Activated naive CD8-positive, alpha-beta T cell treated with anti-CD3 and anti-CD28 coated beads, Interleukin-2, amount 50 U/mL, for 24 hours (primary cell): ENCODE results near the gene EBF3.

Source experiments
- ATAC-seq: fragments of 150-1000 bp; cut with Tn5 transposase; one replicate; pipeline ENCODE4 v1.10.0; 2021
- DNase-seq: peaks from one replicate; pipeline ENCODE4 v3.0.0; 2021
- H3K27ac Mint-ChIP-seq: one replicate; pipeline ENCODE4 v1.8.0; 2021; ENCODE audit warnings: mild to moderate bottlenecking, mixed read lengths
- H3K27me3 Mint-ChIP-seq: one replicate; pipeline ENCODE4 v1.8.0; 2021; ENCODE audit warnings: mixed read lengths
- H3K36me3 Mint-ChIP-seq: one replicate; pipeline ENCODE4 v1.8.0; 2021; ENCODE audit warnings: low read depth, mixed read lengths
- H3K4me1 Mint-ChIP-seq: one replicate; pipeline ENCODE4 v1.8.0; 2021; ENCODE audit warnings: mixed read lengths
- H3K4me3 Mint-ChIP-seq: one replicate; pipeline ENCODE4 v1.8.0; 2021; ENCODE audit warnings: mild to moderate bottlenecking, moderate library complexity, mixed read lengths
- H3K9me3 Mint-ChIP-seq: one replicate; pipeline ENCODE4 v1.8.0; 2021; ENCODE audit warnings: mixed read lengths

The EBF3 gene

GRCh38 chr10:129846991-129847391 is 117.1 kb downstream of the EBF3 start:
- no peak for DNase-seq
- Mint-ChIP-seq H3K27ac (no peak overlapping the region), H3K4me3 (no peak overlapping the region), H3K4me1 (no peaks in the 10 kb centered on the region), H3K9me3 (no peaks in the 10 kb centered on the region), H3K36me3 (no peaks in the 10 kb centered on the region), H3K27me3 (peaks cover 2% of the 10 kb centered on the region)
- ATAC-seq: no peak

GRCh38 chr10:129845111-129845753 is 118.8 kb downstream of the EBF3 start:
- DNase-seq: no peak
- Mint-ChIP-seq H3K4me1 (no peaks in the 10 kb centered on the region), H3K9me3 (no peaks in the 10 kb centered on the region), H3K4me3 (no peak overlapping the region), H3K36me3 (no peaks in the 10 kb centered on the region), H3K27ac (no peak overlapping the region), H3K27me3 (peaks cover 2% of the 10 kb centered on the region)
- ATAC-seq: no peak

GRCh38 chr10:129844216-129844766 is 119.8 kb downstream of the EBF3 start:
- no peak for ATAC-seq
- H3K27me3 Mint-ChIP-seq: peaks cover 2% of the 10 kb centered on the region
- no peak overlapping the region for H3K4me3 Mint-ChIP-seq

GRCh38 chr10:129843702-129844101 is 120.4 kb downstream of the EBF3 start:
- Mint-ChIP-seq H3K4me1 (no peaks in the 10 kb centered on the region), H3K4me3 (no peak overlapping the region), H3K27me3 (peaks cover 2% of the 10 kb centered on the region), H3K9me3 (no peaks in the 10 kb centered on the region), H3K27ac (no peak overlapping the region), H3K36me3 (no peaks in the 10 kb centered on the region)
- DNase-seq (no peak), ATAC-seq (no peak)

More at GRCh38 chr10:129844216-129844766, 119.8 kb downstream of the EBF3 start:
- Mint-ChIP-seq H3K27ac (no peak overlapping the region), H3K4me1 (no peaks in the 10 kb centered on the region), H3K9me3 (no peaks in the 10 kb centered on the region), H3K36me3 (no peaks in the 10 kb centered on the region)
- DNase-seq: no peak

- DNase-seq (no peak), ATAC-seq (no peak)
- H3K27ac Mint-ChIP-seq: no peak overlapping the region
- H3K27me3 Mint-ChIP-seq: peaks cover 2% of the 10 kb centered on the region
- no peaks in the 10 kb centered on the region for H3K9me3 Mint-ChIP-seq
- H3K4me3 Mint-ChIP-seq: no peak overlapping the region
- no peaks in the 10 kb centered on the region for H3K36me3 Mint-ChIP-seq
- H3K4me1 Mint-ChIP-seq: no peaks in the 10 kb centered on the region
These were observed 120.9 kb downstream of the EBF3 start for GRCh38 chr10:129843131-129843541.

GRCh38 chr10:129842031-129842430 is 122.0 kb downstream of the EBF3 start:
- Mint-ChIP-seq H3K4me1 (no peaks in the 10 kb centered on the region), H3K9me3 (no peaks in the 10 kb centered on the region), H3K36me3 (no peaks in the 10 kb centered on the region), H3K27ac (no peak overlapping the region), H3K4me3 (no peak overlapping the region), H3K27me3 (peaks cover 2% of the 10 kb centered on the region)
- ATAC-seq: no peak
- no peak for DNase-seq

- H3K27me3 Mint-ChIP-seq: peaks cover 2% of the 10 kb centered on the region
- H3K9me3 Mint-ChIP-seq: no peaks in the 10 kb centered on the region
- H3K4me1 Mint-ChIP-seq: no peaks in the 10 kb centered on the region
- DNase-seq (no peak), ATAC-seq (no peak)
- H3K4me3 Mint-ChIP-seq: no peak overlapping the region
- no peak overlapping the region for H3K27ac Mint-ChIP-seq
- H3K36me3 Mint-ChIP-seq: no peaks in the 10 kb centered on the region
These were observed 122.5 kb downstream of the EBF3 start for GRCh38 chr10:129841590-129841989.

GRCh38 chr10:129841071-129841470 is 123.0 kb downstream of the EBF3 start:
- Mint-ChIP-seq H3K9me3 (no peaks in the 10 kb centered on the region), H3K27ac (no peak overlapping the region)
- DNase-seq: no peak

GRCh38 chr10:129840196-129840590 is 123.9 kb downstream of the EBF3 start:
- Mint-ChIP-seq H3K4me3 (no peak overlapping the region), H3K27me3 (no peaks in the 10 kb centered on the region), H3K9me3 (no peaks in the 10 kb centered on the region), H3K27ac (no peak overlapping the region), H3K4me1 (no peaks in the 10 kb centered on the region), H3K36me3 (no peaks in the 10 kb centered on the region)
- ATAC-seq (no peak), DNase-seq (no peak)

More at GRCh38 chr10:129841071-129841470, 123.0 kb downstream of the EBF3 start:
- Mint-ChIP-seq H3K4me1 (no peaks in the 10 kb centered on the region), H3K36me3 (no peaks in the 10 kb centered on the region), H3K4me3 (no peak overlapping the region), H3K27me3 (no peaks in the 10 kb centered on the region)
- no peak for ATAC-seq

GRCh38 chr10:129839285-129840195 is 124.5 kb downstream of the EBF3 start:
- Mint-ChIP-seq H3K4me1 (no peaks in the 10 kb centered on the region), H3K9me3 (no peaks in the 10 kb centered on the region), H3K4me3 (no peak overlapping the region), H3K27me3 (no peaks in the 10 kb centered on the region), H3K36me3 (no peaks in the 10 kb centered on the region), H3K27ac (no peak overlapping the region)
- no peak for ATAC-seq
- DNase-seq: no peak

- Mint-ChIP-seq H3K4me3 (no peak overlapping the region), H3K4me1 (no peaks in the 10 kb centered on the region), H3K9me3 (no peaks in the 10 kb centered on the region), H3K27me3 (no peaks in the 10 kb centered on the region), H3K36me3 (no peaks in the 10 kb centered on the region), H3K27ac (no peak overlapping the region)
- ATAC-seq: no peak
- DNase-seq: no peak
These were observed 125.3 kb downstream of the EBF3 start for GRCh38 chr10:129838794-129839193.

GRCh38 chr10:129837909-129838582 is 126.0 kb downstream of the EBF3 start:
- H3K4me1 Mint-ChIP-seq: no peaks in the 10 kb centered on the region
- H3K9me3 Mint-ChIP-seq: no peaks in the 10 kb centered on the region
- H3K27ac Mint-ChIP-seq: no peak overlapping the region
- no peaks in the 10 kb centered on the region for H3K27me3 Mint-ChIP-seq
- ATAC-seq: no peak
- H3K4me3 Mint-ChIP-seq: no peak overlapping the region
- no peaks in the 10 kb centered on the region for H3K36me3 Mint-ChIP-seq
- DNase-seq: no peak

GRCh38 chr10:129836253-129836652 is 127.8 kb downstream of the EBF3 start:
- no peaks in the 10 kb centered on the region for H3K9me3 Mint-ChIP-seq
- H3K36me3 Mint-ChIP-seq: no peaks in the 10 kb centered on the region
- H3K27me3 Mint-ChIP-seq: no peaks in the 10 kb centered on the region

GRCh38 chr10:129833994-129834739 is 129.9 kb downstream of the EBF3 start:
- H3K4me1 Mint-ChIP-seq: no peaks in the 10 kb centered on the region
- H3K4me3 Mint-ChIP-seq: no peak overlapping the region
- H3K27me3 Mint-ChIP-seq: no peaks in the 10 kb centered on the region
- H3K27ac Mint-ChIP-seq: no peak overlapping the region
- ATAC-seq (no peak), DNase-seq (no peak)
- no peaks in the 10 kb centered on the region for H3K9me3 Mint-ChIP-seq
- H3K36me3 Mint-ChIP-seq: no peaks in the 10 kb centered on the region

More at GRCh38 chr10:129836253-129836652, 127.8 kb downstream of the EBF3 start:
- no peak for DNase-seq
- Mint-ChIP-seq H3K4me3 (no peak overlapping the region), H3K27ac (no peak overlapping the region), H3K4me1 (no peaks in the 10 kb centered on the region)
- no peak for ATAC-seq
